GM12891 (cell line): ENCODE measurements around the gene PAX4.
A peak's percentile ranks its signal among the peaks of the same experiment; 100 is the strongest.

Experiments used
- DNase-seq: peaks from one replicate; pipeline ENCODE4 v3.0.0; 2011; ENCODE audit warnings: low spot score; ENCODE audit not compliant: insufficient read length
- FAIRE-seq: peaks from 2 replicates; lab custom pipeline; 2011; peaks lifted over from hg19 to GRCh38; lab: Jason Lieb, UNC
- PAX5 ChIP-seq: IDR thresholded peaks from 2 replicates; pipeline ENCODE4 v1.6.1; 2011; ENCODE audit warnings: low read length, moderate library complexity, mild to moderate bottlenecking; ENCODE audit not compliant: insufficient read depth, severe bottlenecking
- POLR2A ChIP-seq: IDR thresholded peaks from 2 replicates; pipeline ENCODE4 v1.6.1; 2011; ENCODE audit warnings: low read depth, low read length, control low read depth
- POLR2AphosphoS5 ChIP-seq: IDR thresholded peaks from 2 replicates; pipeline ENCODE4 v1.6.1; 2011; ENCODE audit warnings: low read depth, low read length, control low read depth
- POU2F2 ChIP-seq: IDR thresholded peaks from 2 replicates; pipeline ENCODE4 v1.6.1; 2011; ENCODE audit warnings: low read depth, mild to moderate bottlenecking, control low read depth, low read length, moderate library complexity
- SPI1 ChIP-seq: IDR thresholded peaks from 2 replicates; pipeline ENCODE4 v1.6.1; 2011; ENCODE audit warnings: low read depth, low read length, control low read depth
- TAF1 ChIP-seq: IDR thresholded peaks from 2 replicates; pipeline ENCODE4 v1.6.1; 2011; ENCODE audit warnings: low read depth, low read length, control low read depth

The PAX4 gene

DNA sequence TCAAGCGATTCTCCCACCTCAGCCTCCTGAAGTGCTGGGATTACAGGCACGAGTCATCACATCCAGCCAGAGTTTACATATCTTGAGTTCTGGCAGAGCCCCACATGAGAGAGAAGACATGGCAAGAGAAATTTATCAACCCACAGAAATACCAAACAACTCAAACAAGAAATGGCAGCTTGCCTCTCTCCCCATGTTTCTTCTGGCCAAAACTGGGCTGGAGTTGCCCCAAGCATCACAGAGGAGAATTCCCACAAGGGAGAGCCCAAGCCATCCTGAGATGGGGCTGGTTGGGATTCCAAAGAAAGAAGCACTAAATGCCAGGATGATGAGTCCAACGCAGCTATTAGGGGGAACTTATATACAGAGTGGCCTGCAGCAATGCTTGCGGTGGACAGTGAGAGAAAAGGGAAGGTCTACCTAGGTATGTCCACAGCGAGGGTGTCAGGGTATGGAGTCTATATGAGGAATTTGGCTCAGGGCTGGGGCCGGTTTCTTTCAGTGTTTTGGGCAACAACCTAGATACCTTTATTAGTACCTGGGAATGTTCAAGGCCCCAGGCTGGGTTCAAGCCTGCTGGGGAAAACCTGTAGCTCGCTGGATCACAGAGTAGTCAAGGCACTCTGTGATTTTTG, 14.5 kb upstream of the PAX4 start:
- DNase-seq = no peak
- FAIRE-seq = no peak
- TF ChIP-seq POLR2A = no peak
- TF ChIP-seq PAX5 = no peak
- no peak for TF ChIP-seq SPI1
- no peak for TF ChIP-seq POU2F2
- no peak for TF ChIP-seq POLR2AphosphoS5
- TF ChIP-seq TAF1 = no peak

DNA sequence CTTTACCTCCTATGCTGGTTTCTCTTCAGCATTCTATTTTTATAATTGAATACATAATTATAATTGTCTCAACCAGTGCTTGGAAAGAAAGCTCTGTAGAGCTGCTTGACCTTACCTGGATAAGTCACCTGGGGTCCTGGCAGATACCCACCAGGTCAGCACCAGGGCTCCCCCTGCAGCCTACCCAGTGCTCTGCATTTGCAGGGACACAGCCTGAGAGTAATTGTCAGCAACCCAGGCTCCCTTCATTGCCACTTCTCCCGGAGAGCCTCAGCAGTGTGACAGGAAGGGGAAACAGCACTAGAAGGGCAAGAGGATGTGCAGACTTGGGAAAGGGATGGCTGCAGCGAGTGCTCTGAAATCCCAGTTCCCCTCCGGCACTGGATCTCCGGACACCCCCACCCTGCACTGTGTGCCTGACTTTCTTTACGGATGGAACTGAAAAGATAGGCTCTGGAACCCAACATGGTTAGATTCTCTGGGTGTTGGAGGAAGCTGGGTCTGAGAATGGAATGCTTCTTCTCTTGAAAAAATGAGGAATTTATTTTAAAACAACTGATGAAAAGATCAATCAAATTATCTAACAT, 11.4 kb upstream of the PAX4 start:
- DNase-seq = peak; percentile 36

DNA sequence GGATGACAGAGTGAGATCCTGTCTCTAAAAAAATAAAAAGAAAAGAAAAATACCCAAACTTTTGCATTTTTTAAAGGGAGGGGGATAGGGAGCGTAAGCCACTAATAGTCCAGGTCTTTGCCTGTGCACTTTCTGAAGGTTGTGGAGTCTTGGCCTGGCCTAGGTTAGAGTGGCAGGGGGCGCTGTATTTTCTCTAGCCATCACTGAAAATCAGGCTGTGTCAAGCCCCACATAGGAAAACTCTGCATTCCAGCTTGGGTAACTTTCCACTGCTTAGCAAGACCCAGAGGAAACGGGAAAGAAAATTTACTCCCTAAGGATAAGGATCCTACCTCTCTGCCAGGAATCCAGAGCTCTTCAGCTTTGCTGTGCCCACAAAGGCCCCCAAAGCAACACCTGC, 10.5 kb upstream of the PAX4 start:
- DNase-seq = no peak
- TF ChIP-seq TAF1 (no peak), POLR2AphosphoS5 (no peak), POLR2A (no peak), SPI1 (no peak), POU2F2 (no peak), PAX5 (no peak)
- FAIRE-seq = no peak

More for the DNA sequence above, 11.4 kb upstream of the PAX4 start:
- TF ChIP-seq POLR2AphosphoS5 (no peak), PAX5 (no peak), TAF1 (no peak), POLR2A (no peak), SPI1 (no peak), POU2F2 (no peak)
- no peak for FAIRE-seq

DNA sequence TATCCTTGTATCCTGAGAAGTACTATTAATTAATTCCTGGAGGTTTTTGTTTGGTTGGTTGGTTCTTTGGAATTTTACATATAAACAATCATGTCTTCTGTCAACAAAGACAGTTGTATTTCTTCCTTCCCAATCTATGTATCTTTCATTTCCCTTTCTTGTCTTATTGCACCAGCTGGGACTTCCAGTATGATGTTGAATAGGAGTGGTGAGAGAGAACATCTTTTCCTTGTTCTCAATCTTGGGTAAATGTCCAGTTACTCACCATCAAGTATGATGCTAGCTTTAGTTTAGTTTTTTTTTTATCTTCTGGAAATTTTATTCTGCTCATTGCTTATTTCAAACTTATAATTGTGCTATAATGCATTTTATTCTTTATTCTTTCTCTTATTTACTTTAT, 7.4 kb upstream of the PAX4 start:
- DNase-seq (no peak), FAIRE-seq (no peak)
- TF ChIP-seq POU2F2 (no peak), TAF1 (no peak), SPI1 (no peak), POLR2A (no peak), POLR2AphosphoS5 (no peak), PAX5 (no peak)

DNA sequence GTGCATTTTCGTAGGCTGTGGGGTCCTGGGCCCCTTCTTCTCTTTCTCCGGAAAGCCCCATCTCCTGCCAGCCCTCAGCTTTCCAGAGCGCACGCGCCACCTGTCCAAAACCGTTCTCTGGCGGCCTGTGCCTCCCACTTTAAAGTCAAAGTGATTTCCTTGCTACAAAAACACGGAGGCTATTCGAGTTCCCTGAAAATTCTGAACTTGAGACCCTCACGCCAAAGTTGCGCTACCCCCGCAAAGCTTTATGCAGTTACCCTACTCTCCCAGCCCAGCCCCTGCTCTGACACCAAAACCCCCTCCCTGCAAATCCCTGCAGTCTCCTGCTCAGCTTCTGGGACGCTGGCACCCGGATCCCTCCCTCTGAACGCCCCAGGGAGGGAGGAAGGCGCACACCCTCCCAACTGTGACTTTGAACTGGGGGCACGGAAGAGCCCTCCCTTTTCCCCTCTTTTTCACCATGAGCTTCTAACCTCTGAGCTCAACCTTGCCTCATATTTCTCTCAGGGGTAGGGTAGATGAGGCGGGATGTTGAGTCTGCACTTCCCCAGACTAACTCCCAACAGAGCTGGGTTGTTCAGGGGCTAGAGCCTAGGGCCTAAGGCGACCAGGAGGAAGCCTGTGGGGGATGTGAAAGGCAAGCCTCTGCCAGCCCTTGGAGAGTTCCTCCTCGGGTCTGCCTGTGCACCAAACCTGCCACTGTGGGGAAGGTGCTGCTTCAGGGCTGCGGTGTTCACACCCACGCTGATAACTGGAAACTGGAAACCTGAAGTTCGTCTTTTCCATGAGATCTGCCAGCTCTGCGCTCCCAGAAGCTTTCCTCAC, 2.7 kb upstream of the PAX4 start:
- FAIRE-seq (no peak), DNase-seq (no peak)
- TF ChIP-seq POU2F2 = no peak
- no peak for TF ChIP-seq TAF1
- no peak for TF ChIP-seq SPI1
- no peak for TF ChIP-seq POLR2AphosphoS5
- no peak for TF ChIP-seq POLR2A
- TF ChIP-seq PAX5 = no peak

DNA sequence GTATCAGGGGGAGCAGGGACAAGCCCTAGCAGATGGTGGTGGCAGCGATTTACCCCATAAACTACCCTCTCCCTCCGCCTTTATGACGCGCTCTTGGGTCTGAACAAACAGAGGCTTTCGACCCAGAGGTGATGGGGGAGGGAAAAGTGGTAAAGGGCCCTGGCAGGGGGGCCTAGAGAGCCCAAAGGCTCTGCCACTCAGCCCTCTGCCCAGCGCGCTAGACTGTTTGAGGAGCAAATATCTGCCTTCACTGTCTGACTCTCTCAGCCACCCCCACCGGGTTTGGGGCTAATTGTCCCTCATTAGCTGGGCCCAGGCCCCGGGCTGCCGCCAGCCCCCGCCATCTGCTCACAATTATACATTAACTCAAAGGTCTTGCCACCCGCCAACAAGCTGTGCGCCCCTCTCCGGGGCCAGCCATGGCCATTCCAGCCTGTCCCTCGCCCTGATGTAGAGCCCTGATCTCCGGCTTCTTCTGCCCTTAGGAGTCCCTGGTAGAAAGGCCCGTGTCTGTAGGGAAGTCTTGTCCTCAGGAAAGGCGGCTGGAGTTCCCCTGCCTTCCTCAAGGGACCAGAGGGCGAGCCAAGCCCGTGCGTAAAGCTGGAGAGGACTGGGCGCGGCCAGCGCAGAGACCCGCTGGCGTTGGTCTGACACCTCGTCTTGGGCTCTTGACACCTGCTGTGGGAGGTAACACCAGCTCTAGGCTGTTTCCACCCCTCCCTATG, 1.9 kb upstream of the PAX4 start:
- no peak for DNase-seq
- FAIRE-seq = no peak
- TF ChIP-seq POLR2A (no peak), POU2F2 (no peak), PAX5 (no peak), TAF1 (no peak), POLR2AphosphoS5 (no peak), SPI1 (no peak)

DNA sequence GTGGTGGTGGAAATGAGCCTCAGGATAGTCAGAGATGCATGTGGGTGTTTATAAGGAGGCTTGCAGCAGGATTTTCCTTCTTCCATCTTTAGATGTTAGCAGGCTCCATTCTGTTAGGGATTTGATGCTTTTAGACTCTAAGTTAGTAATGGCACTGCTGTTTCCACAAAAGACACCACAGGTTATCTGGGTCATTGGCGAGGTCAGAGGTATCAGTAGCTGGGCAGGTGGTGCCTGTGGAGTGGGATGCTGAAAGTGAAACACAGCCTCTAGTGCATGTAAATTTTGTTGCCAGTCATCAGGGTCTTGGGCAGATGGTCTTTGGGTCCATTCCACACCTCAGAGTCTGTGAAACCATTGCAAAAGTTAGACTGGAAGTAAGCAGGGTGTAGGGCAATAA, 833 bp upstream of the PAX4 start:
- no peak for FAIRE-seq

DNA sequence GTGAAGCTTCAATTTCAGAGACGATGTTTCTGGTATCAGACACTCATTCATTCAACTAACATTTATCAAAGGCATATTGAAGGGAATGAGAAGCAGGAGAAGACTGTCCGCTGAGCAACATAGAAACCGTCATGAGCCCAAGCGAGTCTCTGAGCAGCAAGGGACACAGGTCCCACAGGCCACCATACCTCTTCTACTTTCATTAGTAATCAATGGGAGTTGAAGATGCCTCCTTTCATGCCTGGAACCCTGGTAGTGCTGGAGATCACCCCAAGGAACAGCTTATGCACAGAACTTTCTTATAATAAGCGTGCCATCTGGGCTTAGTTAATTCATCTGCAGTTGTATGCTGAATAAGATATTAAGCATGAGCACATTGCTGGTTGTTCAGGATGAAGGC, 1.2 kb downstream of the PAX4 start:
- no peak for FAIRE-seq
- TF ChIP-seq TAF1 (no peak), POLR2A (no peak), POLR2AphosphoS5 (no peak), POU2F2 (no peak), SPI1 (no peak), PAX5 (no peak)
- DNase-seq = no peak

More for the DNA sequence above, 833 bp upstream of the PAX4 start:
- no peak for TF ChIP-seq TAF1
- no peak for TF ChIP-seq SPI1
- TF ChIP-seq POU2F2 = no peak
- no peak for TF ChIP-seq POLR2A
- TF ChIP-seq POLR2AphosphoS5 = no peak
- no peak for TF ChIP-seq PAX5
- no peak for DNase-seq

DNA sequence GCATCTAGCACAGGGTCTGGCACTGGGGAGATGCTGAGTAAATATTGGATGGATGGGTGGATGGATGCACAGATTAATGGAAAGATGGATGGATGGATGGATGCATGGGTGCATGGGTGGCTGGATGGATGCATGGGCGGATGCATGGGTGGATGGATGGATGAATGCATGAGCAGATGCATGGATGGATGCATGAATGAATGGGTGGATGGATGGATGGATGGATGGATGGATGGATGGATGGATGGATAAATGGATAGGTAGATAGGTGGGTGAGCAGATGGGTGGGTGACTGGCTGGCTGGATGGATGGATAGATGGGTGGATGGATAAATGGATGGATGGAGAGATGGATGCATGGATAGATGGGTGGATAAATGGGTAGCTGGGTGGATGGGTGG, 5.7 kb downstream of the PAX4 start:
- no peak for FAIRE-seq
- no peak for DNase-seq
- no peak for TF ChIP-seq POLR2A
- TF ChIP-seq POLR2AphosphoS5 = no peak
- TF ChIP-seq TAF1 = no peak
- TF ChIP-seq SPI1 = no peak
- TF ChIP-seq PAX5 = no peak
- no peak for TF ChIP-seq POU2F2
